ENCODE data around the gene SPTSSB. TPM values are rescaled to one million over a fixed set of nuclear protein-coding genes. Genes with fewer than 3 reads are reported as not detected.

Gene SPTSSB
- total RNA-seq, 4 donors from 2014 or later: 2.4 to 4.8 (median 3.9) TPM

- TF ChIP-seq CTCF (IDR thresholded peaks at IDR 0.05) (peak in 5 of 6 experiments; percentile 36 to 67 (median 51)), POLR2A (IDR thresholded peaks at IDR 0.05) (no peak)
- intact Hi-C loops (cut with DNase I): loop anchor here (5.0 kb wide), 1 partner anchor 132 kb away; no protein-coding TSS in a partner anchor
- WGBS, 2 donors: 4 to 22% methylated on average over 3 of the region's 3 CpGs
- Histone ChIP-seq H3K4me3 (no peak overlapping the region), H3K27me3 (no peaks in the 10 kb centered on the region), H3K4me1 (peaks cover 0 to 39% (median 3%) of the 10 kb centered on the region in 3 donors), H3K27ac (no peak overlapping the region), H3K36me3 (no peaks in the 10 kb centered on the region), H3K9me3 (no peaks in the 10 kb centered on the region)
- DNase-seq: no peak
Measured at GRCh38 chr3:161409069-161409468, 37.8 kb upstream of the SPTSSB start.

- Histone ChIP-seq H3K27ac (no peak overlapping the region), H3K36me3 (no peaks in the 10 kb centered on the region), H3K4me1 (peaks cover 0 to 36% (median 3%) of the 10 kb centered on the region in 3 donors), H3K9me3 (no peaks in the 10 kb centered on the region), H3K27me3 (no peaks in the 10 kb centered on the region), H3K4me3 (no peak overlapping the region)
- DNase-seq: no peak
- WGBS, 2 donors: 6 to 20% methylated on average over 1 of the region's 1 CpG
- intact Hi-C loops (cut with DNase I): loop anchor here (5.0 kb wide), 1 partner anchor 130 kb away; no protein-coding TSS in a partner anchor
- no peak for TF ChIP-seq CTCF (IDR thresholded peaks at IDR 0.05)
- no peak for TF ChIP-seq POLR2A (IDR thresholded peaks at IDR 0.05)
Measured at GRCh38 chr3:161406594-161407555, 35.6 kb upstream of the SPTSSB start.

GRCh38 chr3:161405836-161406235 is 34.5 kb upstream of the SPTSSB start:
- intact Hi-C loops (cut with DNase I): loop anchor here (5.0 kb wide), 1 partner anchor 129 kb away; no protein-coding TSS in a partner anchor
- TF ChIP-seq POLR2A (IDR thresholded peaks at IDR 0.05) (no peak), CTCF (IDR thresholded peaks at IDR 0.05) (no peak)
- 81 to 86% methylated on average over 4 of the region's 4 CpGs for WGBS, 2 donors
- Histone ChIP-seq H3K27ac (no peak overlapping the region), H3K4me3 (no peak overlapping the region), H3K4me1 (peaks cover 0 to 36% (median 3%) of the 10 kb centered on the region in 3 donors), H3K27me3 (no peaks in the 10 kb centered on the region), H3K9me3 (no peaks in the 10 kb centered on the region), H3K36me3 (no peaks in the 10 kb centered on the region)
- DNase-seq: no peak

- Histone ChIP-seq H3K27ac (no peak overlapping the region), H3K4me3 (no peak overlapping the region), H3K9me3 (no peaks in the 10 kb centered on the region), H3K27me3 (no peaks in the 10 kb centered on the region), H3K4me1 (peaks cover 0 to 34% (median 3%) of the 10 kb centered on the region in 3 donors), H3K36me3 (no peaks in the 10 kb centered on the region)
- 96 to 100% methylated on average over 1 of the region's 1 CpG for WGBS, 2 donors
- DNase-seq: no peak
- intact Hi-C loops (cut with DNase I): loop anchor here (5.0 kb wide), 1 partner anchor 128 kb away; no protein-coding TSS in a partner anchor
- TF ChIP-seq CTCF (IDR thresholded peaks at IDR 0.05): no peak
- no peak for TF ChIP-seq POLR2A (IDR thresholded peaks at IDR 0.05)
Measured at GRCh38 chr3:161405087-161405486, 33.8 kb upstream of the SPTSSB start.

GRCh38 chr3:161403251-161403650 is 31.9 kb upstream of the SPTSSB start:
- Histone ChIP-seq H3K36me3 (no peaks in the 10 kb centered on the region), H3K27ac (no peak overlapping the region), H3K27me3 (no peaks in the 10 kb centered on the region), H3K9me3 (no peaks in the 10 kb centered on the region), H3K4me1 (peaks cover 0 to 17% (median 0%) of the 10 kb centered on the region in 3 donors), H3K4me3 (no peak overlapping the region)
- TF ChIP-seq CTCF (IDR thresholded peaks at IDR 0.05) (no peak), POLR2A (IDR thresholded peaks at IDR 0.05) (no peak)
- intact Hi-C loops (cut with DNase I): no loop called here
- DNase-seq: no peak

Measured in esophagus squamous epithelium (tissue), 5 donors.